ENCODE results near the gene OR4N5.
"Not testable (repeated sequence)": the region's sequence is repeated elsewhere in the genome, so short reads cannot be mapped to it uniquely, and the experiment has no call there.

OR4N5 gene, protein sequence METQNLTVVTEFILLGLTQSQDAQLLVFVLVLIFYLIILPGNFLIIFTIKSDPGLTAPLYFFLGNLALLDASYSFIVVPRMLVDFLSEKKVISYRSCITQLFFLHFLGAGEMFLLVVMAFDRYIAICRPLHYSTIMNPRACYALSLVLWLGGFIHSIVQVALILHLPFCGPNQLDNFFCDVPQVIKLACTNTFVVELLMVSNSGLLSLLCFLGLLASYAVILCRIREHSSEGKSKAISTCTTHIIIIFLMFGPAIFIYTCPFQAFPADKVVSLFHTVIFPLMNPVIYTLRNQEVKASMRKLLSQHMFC

GRCh38 chr14:20138520-20138919 is at the start of gene OR4N5:
Gene OR4N5, plus strand, starts transcription at chr14:20138820. Its CDS starts 4,916 bp downstream, at chr14:20143736.
- DNase-seq (ENCODE audit: low read depth) = no peak

DNA sequence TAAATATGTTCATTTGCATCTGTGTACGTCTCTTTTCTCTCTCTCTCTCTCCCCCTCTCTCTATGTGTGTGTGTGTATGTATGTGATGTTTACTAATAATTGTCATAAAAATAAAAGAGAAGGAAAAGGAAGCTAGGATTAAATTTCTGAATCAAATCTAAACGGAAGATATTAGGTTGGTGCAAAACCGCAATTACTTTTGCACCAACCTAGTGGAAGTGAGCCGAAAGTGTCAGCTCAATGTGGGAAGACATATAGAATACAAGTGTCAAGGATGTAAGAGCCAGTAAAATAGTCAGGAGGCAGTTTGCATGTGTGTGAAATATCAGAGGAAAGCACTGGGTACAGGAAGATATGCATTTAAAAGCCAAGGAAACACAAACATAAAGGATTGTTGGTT is 46.6 kb upstream of the OR4N5 start:
- no peak for DNase-seq (ENCODE audit: low read depth)

GRCh38 chr14:20093442-20093841 is 45.2 kb upstream of the OR4N5 start:
- no peak for DNase-seq (ENCODE audit: low read depth)

DNA sequence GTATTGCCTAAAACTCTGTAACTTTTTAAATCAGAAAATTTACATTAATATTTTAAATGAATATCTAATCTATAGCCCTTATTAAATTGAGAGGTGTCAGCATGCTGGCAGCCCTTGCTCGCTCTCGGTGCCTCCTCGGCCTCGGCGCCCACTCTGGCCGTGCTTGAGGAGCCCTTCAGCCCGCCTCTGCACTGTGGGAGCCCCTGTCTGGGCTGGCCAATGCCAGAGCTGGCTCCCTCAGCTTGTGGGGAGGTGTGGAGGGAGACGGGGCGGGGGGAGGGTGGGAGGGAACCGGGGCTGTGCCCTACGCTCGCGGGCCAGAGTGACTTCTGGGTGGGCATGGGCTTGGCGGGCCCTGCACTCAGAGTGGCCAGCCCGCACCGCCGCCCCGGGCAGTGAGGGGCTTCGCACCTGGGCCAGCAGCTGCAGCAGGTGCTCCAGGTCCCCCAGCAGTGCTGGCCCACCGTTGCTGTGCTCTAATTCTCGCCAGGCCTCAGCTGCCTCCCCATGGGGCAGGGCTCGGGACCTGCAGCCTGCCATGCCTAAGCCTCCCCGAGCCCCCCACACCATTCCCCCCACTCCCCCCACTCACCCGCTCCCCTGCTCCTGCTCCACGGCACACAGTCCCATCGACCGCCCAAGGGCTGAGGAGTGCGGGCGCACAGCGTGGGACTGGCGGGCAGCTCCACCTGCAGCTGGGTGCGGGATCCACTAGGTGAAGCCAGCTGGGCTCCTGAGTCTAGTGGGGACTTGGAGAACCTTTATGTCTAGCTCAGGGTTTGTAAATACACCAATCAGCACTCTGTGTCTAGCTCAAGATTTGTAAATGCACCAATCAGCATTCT is 39.5 kb upstream of the OR4N5 start:
- DNase-seq (ENCODE audit: low read depth) = not testable (repeated sequence)

- DNase-seq (ENCODE audit: low read depth) = no peak
These were observed 28.2 kb upstream of the OR4N5 start, which contains the start of gene OR4K17 for GRCh38 chr14:20110438-20110837. Gene OR4K17, plus strand, starts transcription at chr14:20110739. Its CDS starts 6,761 bp downstream, at chr14:20117500.

DNA sequence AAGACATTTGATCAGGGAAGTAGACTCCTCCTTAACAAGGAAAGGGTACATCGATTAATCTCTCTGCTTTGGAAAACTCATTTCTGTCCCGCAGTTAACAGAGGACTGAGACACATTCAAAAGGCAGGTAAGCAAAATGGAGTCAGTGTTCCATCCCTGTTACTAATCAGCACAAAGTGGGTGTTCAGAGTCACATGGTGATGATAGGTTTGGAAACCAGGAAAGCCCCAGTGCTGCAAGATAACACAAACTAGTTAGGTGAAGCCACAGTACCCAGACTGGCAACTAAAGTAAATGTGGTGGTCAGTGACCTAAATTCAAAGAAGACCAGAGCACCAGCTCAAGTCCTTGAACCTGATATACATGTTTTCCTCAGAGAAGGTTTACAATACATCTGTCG is 26.3 kb upstream of the OR4N5 start:
- no peak for DNase-seq (ENCODE audit: low read depth)

DNA sequence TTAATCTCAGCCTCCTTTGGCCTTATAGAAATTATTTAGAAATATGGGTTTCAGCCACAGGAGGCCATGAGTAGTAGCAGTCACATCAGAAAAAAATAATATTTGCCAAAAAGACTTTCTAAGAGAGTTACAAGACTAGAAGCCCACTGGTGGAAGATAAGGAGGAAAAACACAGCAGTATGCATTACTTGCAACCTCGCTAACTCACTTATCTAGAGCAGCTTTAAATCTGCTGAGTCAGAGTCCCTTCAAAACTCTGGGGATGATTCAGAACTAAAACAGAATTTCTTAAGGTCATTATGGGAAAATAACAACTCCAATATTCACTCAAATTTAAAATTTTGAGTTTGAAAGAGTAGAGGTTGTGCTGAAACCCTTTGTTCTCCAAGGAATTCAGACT is 21.9 kb upstream of the OR4N5 start:
- no peak for DNase-seq (ENCODE audit: low read depth)

GRCh38 chr14:20118795-20119194 is 19.8 kb upstream of the OR4N5 start:
- no peak for DNase-seq (ENCODE audit: low read depth)

GRCh38 chr14:20143911-20144310 is 5.3 kb downstream of the OR4N5 start:
- DNase-seq (ENCODE audit: low read depth) = no peak

- no peak for DNase-seq (ENCODE audit: low read depth)
These were observed 6.2 kb downstream of the OR4N5 start for GRCh38 chr14:20144820-20145219.

DNA sequence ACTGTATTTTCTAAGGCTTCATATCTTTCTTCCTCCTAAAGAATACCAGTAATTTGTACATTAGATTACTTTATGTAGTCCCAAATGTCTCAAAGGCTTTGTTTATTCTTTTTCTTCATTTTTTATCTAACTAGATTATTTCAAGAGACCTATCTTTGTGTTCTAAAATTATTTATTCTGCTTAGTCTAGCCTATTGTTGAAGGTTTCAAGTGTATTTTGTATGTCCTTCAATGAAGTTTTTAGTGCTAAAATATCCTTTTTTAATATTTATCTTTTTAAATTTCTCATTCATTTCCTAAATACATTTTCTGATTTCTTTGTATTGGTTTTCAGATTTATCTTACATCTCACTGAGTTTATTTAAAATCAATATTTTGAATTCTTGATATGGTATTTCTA is 25.8 kb downstream of the OR4N5 start:
- DNase-seq (ENCODE audit: low read depth) = no peak

DNA sequence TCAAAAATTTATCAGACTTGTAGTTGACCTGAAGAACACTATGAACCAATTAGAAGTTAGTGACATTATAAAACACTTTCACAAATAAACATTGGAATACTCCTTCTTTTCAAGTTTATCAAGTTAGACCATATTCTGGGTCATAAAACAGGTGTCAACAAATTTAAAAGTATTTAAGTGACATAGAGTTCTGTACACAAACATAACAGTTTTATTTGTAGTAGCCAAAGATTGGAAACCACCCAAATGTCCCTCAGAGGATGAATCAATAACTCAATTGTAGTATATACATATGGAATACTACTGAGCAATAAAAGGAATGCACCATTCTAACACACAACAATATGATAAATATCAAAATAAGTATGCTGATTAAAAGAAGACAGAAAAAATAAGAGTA is 28.5 kb downstream of the OR4N5 start:
- no peak for DNase-seq (ENCODE audit: low read depth)

DNA sequence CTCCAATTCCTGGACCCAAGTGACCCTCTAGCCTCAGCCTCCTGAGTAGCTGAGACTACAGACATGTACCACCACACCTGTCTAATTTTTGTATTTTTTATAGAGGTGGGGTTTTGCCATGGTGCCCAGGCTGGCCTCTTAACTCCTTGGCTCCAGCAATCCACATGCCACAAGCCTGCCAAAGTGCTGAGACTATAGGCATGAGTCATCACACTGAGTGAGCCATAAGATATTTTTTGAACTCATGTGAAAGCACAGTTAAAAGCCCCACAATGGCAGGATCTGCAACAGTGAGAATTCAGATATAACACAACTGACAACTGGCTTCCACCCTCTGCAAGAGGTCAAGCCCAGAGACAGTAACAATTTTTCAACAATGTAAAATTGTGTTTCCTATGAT is 31.2 kb downstream of the OR4N5 start:
- not testable (repeated sequence) for DNase-seq (ENCODE audit: low read depth)

- DNase-seq (ENCODE audit: low read depth) = not testable (repeated sequence)
These were observed 35.6 kb downstream of the OR4N5 start for GRCh38 chr14:20174205-20174604.

DNA sequence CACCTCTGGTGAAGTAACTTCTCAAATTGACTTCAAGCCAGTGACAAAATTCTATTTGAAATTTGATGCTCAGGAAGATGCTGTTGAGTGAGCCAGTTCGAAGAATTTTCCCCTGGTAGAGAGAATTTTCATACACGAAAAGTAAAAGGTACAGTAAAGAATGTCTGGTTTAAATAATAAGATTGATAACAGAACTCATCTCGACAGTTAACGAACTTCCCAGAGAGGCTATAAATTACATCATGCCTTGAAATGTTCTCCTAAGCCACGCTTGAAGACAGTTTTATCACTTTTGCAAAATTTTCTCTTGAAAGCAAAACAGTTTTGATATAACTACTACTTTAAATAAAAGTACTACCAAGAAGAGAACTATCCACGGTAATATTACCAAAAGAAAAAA is 37.7 kb downstream of the OR4N5 start:
- DNase-seq (ENCODE audit: low read depth) = no peak

DNA sequence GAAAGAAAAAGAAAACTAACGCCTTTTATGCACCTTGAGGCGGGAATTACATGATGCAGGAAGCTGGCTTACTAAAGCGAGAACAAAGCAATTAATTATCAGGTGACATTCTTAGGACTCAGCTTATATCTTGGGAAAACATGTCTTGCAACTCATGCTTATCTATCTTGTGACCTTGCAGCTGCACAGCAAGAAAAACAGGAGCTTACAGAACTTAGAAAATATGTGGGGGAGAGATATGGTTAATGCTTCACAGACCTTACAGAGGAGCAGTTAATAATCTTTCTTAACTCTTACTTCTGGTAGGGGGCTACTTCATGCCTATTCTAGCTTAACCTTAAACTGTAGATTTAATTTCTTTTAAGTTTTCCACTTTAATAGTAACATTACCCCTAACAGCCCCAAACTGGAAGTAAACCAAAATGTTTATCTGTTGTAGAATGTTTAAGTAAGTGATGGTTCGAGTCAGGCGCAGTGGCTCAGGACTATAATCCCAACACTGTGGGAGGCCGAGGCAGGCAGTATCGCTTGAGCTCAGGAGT is 38.9 kb downstream of the OR4N5 start:
- no peak for DNase-seq (ENCODE audit: low read depth)

DNA sequence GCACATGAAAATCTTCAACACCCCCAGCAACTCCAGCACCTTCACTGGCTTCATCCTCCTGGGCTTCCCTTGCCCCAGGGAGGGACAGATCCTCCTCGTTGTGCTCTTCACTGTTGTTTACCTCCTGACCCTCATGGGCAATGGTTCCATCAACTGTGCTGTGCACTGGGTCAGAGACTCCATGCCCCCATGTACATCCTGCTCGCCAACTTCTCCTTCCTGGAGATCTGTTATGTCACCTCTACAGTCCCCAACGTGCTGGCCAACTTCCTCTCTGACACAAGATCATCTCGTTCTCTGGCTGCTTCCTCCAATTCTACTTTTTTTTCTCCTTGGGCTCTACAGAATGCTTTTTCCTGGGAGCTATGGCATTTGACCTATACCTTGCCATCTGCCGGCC is 40.6 kb downstream of the OR4N5 start:
- DNase-seq (ENCODE audit: low read depth) = no peak

GRCh38 chr14:20179880-20180279 is 41.3 kb downstream of the OR4N5 start:
- DNase-seq (ENCODE audit: low read depth) = no peak

DNA sequence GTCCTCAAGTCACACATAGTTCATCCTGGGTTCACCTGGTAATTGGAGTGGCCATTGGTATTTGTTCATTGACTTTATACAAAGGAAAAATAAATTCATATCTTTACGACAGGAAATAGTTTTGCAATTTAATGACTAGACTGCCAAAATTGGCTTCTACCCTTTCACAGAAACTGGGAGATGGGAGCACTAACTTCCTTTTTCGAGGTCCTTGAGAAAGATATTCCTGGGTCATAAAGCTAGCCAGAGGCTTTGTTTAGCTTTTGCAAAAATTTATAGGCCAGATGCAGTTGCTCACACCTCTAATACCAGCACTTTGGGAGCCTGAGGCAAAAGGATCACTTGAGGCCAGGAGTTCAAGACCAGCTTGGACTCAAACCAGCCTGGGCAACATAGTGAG is 41.9 kb downstream of the OR4N5 start:
- no peak for DNase-seq (ENCODE audit: low read depth)

- no peak for DNase-seq (ENCODE audit: low read depth)
These were observed 45.6 kb downstream of the OR4N5 start for GRCh38 chr14:20184181-20184580.

DNA sequence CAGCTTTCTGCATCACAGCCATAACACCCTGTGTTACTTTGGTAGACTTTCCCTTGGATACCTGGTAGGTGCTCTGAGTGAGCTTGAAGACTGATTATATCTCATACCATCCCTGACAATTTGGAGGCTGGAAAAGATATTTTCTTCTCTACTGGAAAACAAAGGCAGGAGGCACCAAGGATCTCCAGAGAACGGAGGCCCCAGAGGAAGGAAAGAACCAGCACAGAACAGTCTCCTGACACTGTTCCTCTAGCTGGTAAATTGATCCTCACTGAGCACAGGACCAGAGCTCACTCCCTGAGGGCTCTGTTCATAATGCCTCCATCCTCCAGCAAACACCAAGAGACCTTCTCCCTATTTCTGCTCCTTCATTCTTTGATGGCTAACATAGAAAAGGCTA is 52.0 kb downstream of the OR4N5 start, which contains the start of gene OR11G2:
TSS of gene OR11G2 (plus strand) at position 301 of the 400 bp plus-strand sequence. CDS start 6,542 bp downstream, outside the sequence.
- DNase-seq (ENCODE audit: low read depth) = no peak

DNA sequence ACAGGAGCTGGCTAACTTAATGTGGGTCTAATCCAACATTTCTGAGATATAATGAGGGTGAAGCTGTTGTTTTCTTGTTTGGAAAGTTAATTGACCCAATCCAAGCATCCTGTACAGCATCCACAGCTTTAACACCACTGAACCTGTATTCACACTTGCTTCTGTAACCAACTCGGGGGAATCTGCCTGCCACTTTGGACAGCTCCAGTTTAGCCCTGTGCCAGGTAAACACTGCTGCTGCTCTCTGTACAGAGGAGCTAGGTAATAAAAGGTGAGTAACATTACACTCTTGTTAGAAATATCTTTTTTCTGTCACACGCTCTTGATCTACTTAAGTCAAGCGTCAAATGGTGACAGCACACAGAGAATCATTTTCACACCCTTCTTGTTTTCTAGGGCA is 52.8 kb downstream of the OR4N5 start:
- no peak for DNase-seq (ENCODE audit: low read depth)

DNA sequence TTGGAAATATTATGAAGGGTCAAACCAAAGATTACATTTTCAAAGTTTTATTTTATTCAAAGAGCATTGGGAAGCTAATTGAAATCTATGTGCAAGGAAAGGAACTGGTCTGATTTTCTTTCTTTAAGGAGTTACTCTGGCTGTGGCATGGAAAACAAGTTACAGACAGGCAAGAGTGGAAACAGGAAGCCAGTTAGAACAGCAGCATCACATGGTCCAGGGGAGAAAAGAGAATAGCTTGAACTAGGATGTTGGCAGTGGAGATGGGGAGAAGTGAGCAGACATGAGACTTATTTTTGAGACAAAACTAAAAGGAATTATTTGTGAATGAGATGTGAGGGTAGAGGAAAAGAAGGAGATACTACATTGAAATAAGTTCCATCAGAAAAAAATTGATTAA is 55.5 kb downstream of the OR4N5 start:
- no peak for DNase-seq (ENCODE audit: low read depth)
